OCI-M2 (cell line): ENCODE results near the gene CHGA.

Source experiments
- DNase-seq: peaks from one replicate; lab custom pipeline; 2025; ENCODE audit not compliant: unreplicated experiment; lab: John Stamatoyannopoulos, UW

Gene CHGA

GRCh38 chr14:92942976-92943710 lies 20.2 kb downstream of the CHGA start:
- no peak for DNase-seq

- DNase-seq = no peak
Measured at GRCh38 chr14:92943855-92944570, 21.1 kb downstream of the CHGA start.

- DNase-seq = no peak
Measured at GRCh38 chr14:92944976-92945375, 22.0 kb downstream of the CHGA start.

- DNase-seq = no peak
Measured at GRCh38 chr14:92945544-92945943, 22.6 kb downstream of the CHGA start.

DNA sequence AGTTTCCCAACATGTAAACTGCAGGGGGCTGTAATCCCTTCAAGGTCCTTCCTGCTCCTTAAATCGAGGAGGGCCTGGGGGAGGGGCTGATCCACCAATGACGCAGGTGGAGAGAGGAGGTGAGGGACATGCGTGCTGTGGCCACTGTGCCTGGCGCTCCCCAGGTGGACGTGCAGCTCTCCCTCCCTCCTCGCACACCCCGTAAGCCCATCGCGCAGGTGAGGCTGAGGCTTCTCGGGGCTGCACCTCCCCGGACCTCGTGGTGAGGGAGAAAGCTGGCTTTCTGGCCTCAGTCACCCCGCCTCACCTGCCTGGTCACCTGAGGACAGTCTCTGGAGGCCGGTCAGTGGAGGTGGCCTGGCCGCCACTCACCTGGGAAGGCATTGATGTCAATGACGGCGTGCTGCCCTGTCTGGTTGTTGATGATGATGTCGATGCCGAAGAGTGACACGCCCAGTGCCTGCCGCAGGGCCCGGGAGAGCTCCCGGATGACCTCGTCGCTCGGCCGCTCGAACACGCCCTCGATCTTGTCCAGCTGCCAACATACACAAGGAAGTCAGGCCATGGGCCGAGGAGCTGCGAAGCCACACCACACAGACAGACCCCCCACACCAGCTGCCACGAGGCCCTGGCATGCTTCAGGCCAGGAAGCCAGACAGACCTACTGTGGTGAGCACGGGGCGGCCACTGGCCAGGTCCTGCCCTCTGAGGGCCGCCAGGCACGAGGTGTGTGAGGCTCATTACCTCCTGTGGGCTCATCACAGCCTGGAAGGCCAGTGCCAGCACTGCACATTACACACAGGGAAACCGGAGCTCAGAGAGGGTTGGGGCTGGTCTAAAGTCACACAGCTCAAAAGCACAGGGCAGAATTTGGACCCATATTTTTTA lies 23.3 kb downstream of the CHGA start:
- DNase-seq = no peak

DNA sequence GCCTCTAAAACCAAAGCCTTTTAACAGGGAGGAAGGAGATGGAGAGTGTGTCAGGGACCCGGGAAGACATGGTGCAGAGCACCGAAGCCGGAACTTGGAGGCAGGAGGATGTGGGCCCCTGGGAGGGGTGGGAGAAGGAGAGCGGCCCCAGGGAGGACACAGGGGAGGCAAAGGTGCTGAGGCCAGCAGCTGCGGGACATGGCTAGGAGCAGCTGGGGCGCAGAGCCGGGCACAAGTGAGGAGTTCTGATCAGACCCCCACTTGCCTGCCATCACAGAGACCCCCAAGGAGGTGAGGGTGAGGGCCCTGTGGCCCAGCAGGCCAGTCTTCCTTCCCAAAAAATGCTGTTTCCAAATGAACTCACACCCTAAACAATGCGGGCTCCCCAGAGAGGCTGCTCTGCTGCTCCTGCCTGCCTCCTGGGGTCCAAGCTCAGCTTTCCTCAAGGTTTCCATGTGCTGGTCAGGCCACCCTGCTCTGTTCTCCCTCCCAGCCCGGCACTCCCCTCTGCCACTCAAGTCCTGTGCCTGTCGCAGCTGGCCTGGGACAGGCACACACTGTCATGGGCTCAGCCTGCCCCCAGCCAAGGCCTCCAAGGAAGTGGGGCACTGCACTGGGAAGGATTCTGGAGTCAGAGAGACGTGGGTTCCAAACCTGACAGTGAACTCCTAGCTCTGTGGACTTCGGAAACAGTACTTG lies 24.0 kb downstream of the CHGA start:
- DNase-seq = no peak

DNA sequence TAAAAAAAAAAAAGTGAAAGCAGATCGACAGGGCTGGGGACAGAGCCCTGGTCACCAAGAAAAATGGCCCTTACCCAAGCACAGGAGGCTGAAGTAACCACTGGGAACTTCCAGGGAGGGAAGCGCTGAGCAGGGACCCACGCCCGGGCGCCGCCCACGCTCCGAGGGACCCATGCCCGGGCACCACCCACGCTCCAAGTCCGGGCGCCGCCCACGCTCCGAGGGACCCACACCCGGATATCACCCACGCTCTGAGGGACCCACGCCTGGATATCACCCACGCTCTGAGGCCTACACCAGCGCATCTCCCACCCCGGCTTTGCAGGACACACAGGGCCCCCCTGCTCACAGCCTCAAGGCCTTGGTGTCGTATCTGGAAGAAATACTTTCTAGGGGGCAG lies 25.7 kb downstream of the CHGA start:
- no peak for DNase-seq

DNA sequence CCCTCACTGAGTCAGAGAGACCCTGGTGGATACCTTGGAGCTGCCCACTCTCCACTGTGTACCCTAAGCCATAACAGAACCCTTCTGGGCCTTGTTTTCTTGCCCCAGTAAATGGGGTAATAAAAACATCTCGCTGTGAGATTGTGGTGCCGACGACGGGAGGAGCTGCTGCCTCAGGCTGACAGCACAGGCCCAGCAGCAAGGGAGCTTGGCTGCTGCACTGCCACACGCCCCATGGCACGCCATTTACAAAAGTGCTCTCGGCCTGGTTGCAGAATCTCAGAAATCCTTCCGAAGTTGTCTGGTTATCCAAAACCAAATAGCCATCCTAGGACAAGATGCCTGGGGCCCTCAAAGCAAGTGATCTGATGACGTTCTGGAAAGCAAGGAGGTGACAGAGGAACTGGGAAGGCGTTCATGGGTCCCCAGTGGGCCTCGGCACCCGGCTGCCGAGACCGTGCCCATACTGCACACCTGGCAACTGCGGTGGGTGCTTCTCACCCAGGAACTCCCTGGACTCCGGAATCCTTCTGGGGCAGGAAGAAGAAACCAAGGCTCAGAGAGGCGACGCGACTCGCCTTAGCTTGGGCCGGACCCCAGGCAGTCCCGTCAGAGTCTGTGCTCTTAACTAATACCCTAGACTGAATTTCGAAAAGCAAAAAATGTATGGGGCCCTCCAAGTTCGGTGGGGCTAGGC lies 26.7 kb downstream of the CHGA start:
- no peak for DNase-seq

DNA sequence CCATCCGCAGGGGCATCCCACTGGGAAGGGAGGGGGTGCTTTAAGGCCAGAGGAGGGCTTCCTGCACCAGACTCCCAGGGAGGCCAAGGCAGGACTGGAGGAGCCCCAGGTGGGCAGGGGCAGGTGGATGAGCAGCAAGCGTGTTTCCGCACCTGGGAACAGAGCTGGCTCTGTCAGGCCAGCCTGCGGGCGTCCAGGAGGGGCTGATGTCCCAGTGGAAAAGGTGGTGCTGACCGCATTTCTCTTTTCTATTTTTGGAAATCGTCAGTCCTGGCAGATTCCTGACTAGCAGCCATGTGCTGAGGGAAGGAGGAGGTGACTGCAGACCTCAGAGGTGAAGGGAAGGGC lies 27.2 kb downstream of the CHGA start:
- DNase-seq = no peak

DNA sequence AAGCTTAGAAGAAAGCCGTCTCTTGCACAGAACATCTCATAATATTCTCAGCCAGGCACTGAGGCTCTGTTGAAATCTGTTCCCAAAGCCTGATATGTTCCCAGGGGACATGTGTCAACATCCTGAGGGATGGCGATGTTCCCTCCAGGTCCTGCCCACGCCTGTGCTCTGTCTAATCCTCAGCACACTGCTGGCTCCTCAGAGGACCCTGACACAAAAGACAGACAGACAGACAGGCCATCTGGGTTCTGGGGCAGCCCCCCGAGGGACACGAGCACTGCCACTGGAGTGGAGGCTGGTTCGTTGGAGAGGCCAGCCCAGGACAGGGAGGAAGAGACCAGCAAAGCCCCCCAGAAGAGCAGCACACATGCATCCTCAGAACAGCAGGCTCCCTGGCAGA lies 27.8 kb downstream of the CHGA start:
- no peak for DNase-seq

- DNase-seq = no peak
Measured at GRCh38 chr14:92951261-92951660, 28.3 kb downstream of the CHGA start.

- DNase-seq = peak; percentile 17
Measured at GRCh38 chr14:92951912-92952471, 29.0 kb downstream of the CHGA start.

DNA sequence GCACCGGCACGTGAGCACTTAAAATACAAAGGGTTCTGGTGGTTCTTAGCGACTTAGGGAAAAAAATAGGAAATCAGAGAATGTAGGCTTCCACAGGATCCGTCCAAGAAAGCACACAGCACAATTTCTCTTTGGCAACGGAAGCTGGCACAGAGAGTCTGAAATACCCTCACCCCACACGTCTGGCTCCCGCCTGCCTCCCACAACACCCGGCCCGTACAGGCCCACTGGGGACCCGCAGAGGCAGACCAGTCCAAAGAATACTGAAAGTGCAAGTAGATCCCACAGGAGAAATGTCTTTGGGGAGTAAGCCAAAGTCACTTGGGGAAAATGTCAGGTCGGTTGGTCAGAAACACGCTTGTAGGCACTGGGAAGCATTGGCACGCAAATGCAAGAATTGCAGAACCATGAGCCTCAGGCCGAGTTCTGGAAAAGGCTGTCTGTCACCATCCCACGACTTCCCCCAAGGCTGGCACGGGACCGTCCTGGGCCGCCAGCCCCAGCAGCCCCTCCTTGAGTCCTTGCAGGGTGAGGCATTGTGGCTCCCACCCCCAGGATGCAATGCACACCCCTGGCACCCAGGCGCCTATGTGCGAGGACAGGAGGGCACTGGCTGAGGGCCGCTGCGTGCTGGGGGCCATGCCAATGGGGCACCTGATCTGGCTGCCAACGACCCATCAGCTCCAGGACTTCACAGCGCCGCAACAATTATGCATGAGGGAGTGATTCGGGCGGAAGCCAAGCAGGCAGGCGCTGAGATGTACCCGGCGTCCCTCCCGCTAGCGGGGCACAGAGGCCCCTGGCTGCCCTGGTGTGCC lies 29.7 kb downstream of the CHGA start:
- DNase-seq = no peak

DNA sequence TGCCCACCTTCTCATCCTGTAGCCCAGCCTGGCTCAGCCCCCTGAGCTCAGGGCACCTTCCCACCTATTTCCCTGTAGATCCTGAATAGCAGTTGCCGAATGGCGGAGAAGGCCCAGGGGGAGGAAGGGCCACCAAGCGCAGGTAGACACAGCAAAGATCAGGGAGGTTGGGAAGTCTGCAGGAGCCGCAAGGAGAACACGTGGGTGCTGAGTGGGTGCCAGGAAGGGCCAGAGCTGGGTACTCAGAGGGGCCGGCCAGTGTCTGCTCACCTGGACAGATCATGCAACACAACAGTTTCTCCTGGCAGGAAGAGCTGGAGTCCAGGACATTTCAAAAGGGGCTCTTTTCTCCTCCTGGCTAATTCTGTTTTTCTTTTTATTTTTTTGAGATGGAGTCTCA lies 30.6 kb downstream of the CHGA start:
- no peak for DNase-seq

- no peak for DNase-seq
Measured at GRCh38 chr14:92954933-92955332, 32.0 kb downstream of the CHGA start.

GRCh38 chr14:92955381-92955780 lies 32.4 kb downstream of the CHGA start:
- DNase-seq = no peak

DNA sequence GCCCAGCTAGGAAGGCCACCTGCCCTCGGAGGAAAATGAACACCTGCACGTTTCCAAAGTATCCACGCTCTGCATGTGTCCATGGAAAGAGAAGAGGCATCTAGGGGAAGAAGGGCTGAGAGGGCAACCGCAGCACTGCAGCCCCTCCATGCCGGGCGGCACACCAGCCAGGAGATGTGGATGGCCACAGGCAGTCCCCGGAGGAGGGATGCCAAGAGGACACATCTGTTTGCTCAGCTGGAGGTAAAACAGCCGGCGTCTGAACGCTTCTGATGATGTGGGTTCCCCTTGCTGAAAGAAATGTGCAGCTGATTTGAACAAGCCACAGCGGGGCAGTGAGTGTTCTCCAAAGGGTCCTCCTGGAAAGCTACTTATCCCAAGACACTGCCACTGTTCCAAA lies 34.0 kb downstream of the CHGA start:
- no peak for DNase-seq

GRCh38 chr14:92958373-92959188 lies 35.6 kb downstream of the CHGA start:
- no peak for DNase-seq

GRCh38 chr14:92959189-92959531 lies 36.2 kb downstream of the CHGA start:
- DNase-seq = no peak
